CD4-positive, alpha-beta T cell (primary cell): Measurements from ENCODE around the gene ITPKA. TPM values are rescaled to one million over a fixed set of nuclear protein-coding genes. Genes with fewer than 3 reads are reported as not detected.

Source experiments
- ATAC-seq: fragments of 200-7000 bp; cut with Tn5 transposase; one replicate; pipeline ENCODE4 v1.10.0; 2022; ENCODE audit warnings: mild to moderate bottlenecking; ENCODE audit not compliant: poor library complexity
- CTCF ChIA-PET: fragments of 350-600 bp; sonication (Branson Sonifier 250); formaldehyde crosslinking; loops from one replicate; lab custom pipeline; 2021; ENCODE audit warnings: antibody characterized with exemption, inconsistent platforms; lab: Charles Lee
- POLR2A ChIA-PET: fragments of 350-600 bp; sonication (Branson Sonifier 250); formaldehyde crosslinking; loops from one replicate; lab custom pipeline; 2021; ENCODE audit warnings: antibody characterized with exemption, inconsistent platforms; lab: Charles Lee
- DNase-seq, 14 experiments: peaks; one replicate each; pipeline ENCODE4 v3.0.0-alpha.2; 2013 to 2020; ENCODE audit warnings: mixed read lengths in 2 of 14
- H3K27ac ChIP-seq, 2 donors: one replicate each; pipeline versions ENCODE4 v1.5.1 to v1.7.0; 2013; ENCODE audit warnings: low read length in 2 of 2, low read depth in 1 of 2, mild to moderate bottlenecking in 1 of 2
- H3K27me3 ChIP-seq, 2 experiments: 1 replicate in 1 of 2; 2 replicates in 1 of 2; pipeline versions ENCODE4 v1.6.1 to v1.7.0; 2013; ENCODE audit warnings: low read length in 2 of 2, control low read depth in 1 of 2, mild to moderate bottlenecking in 1 of 2, moderate library complexity in 1 of 2; ENCODE audit not compliant: insufficient read depth in 2 of 2, control insufficient read depth in 1 of 2
- H3K36me3 ChIP-seq: one replicate; pipeline ENCODE4 v1.6.1; 2013; ENCODE audit warnings: low read length, control low read depth; ENCODE audit not compliant: insufficient read depth
- H3K4me1 ChIP-seq: one replicate; pipeline ENCODE4 v1.6.1; 2013; ENCODE audit warnings: low read length, control low read depth; ENCODE audit not compliant: insufficient read depth
- H3K4me3 ChIP-seq: one replicate; pipeline ENCODE4 v1.5.1; 2013; ENCODE audit warnings: mild to moderate bottlenecking, low read length, moderate library complexity
- H3K9me3 ChIP-seq, 2 experiments: 1 replicate in 1 of 2; 2 replicates in 1 of 2; pipeline versions ENCODE4 v1.6.1 to v1.7.0; 2013; ENCODE audit warnings: low read length in 2 of 2, mild to moderate bottlenecking in 2 of 2, control low read depth in 1 of 2, moderate library complexity in 1 of 2; ENCODE audit not compliant: control insufficient read depth in 1 of 2, insufficient read depth in 1 of 2
- H3K27ac Mint-ChIP-seq: one replicate; pipeline ENCODE4 v1.8.0; 2020; ENCODE audit warnings: mixed read lengths
- H3K27me3 Mint-ChIP-seq: one replicate; pipeline ENCODE4 v1.8.0; 2021; ENCODE audit warnings: mixed read lengths
- H3K36me3 Mint-ChIP-seq: one replicate; pipeline ENCODE4 v1.8.0; 2021; ENCODE audit warnings: low read depth, mixed read lengths
- H3K4me1 Mint-ChIP-seq: one replicate; pipeline ENCODE4 v1.8.0; 2021; ENCODE audit warnings: low read depth, mixed read lengths
- H3K4me3 Mint-ChIP-seq: one replicate; pipeline ENCODE4 v1.8.0; 2020; ENCODE audit warnings: mild to moderate bottlenecking, mixed read lengths
- H3K9me3 Mint-ChIP-seq: one replicate; pipeline ENCODE4 v1.8.0; 2020; ENCODE audit warnings: mixed read lengths
- intact Hi-C, 2 experiments: fragments of 100-400 bp; cut with DNase I in 1 of 2; cut with micrococcal nuclease in 1 of 2; formaldehyde crosslinking; loops; one replicate each; pipeline versions ENCODE4 v1.15.1 to v1.9.0; 2023 to 2025; cut with DNase I, micrococcal nuclease
- total RNA-seq, 174 experiments: library from RNA in 2 of 174; stranded (reverse) in 2 of 174; gene quantifications; one replicate each; pipeline ENCODE4 v1.2.3 and lab custom pipeline; 2021 to 2026
- TF ChIP-seq, protein P1 (sequence below): fragments of 200-600 bp; IDR thresholded peaks from one replicate; pipeline ENCODE4 v1.8.0; 2022; ENCODE audit warnings: antibody characterized with exemption, mild to moderate bottlenecking

Gene ITPKA
- total RNA-seq, 2 experiments from 2014 or later = not detected

DNA sequence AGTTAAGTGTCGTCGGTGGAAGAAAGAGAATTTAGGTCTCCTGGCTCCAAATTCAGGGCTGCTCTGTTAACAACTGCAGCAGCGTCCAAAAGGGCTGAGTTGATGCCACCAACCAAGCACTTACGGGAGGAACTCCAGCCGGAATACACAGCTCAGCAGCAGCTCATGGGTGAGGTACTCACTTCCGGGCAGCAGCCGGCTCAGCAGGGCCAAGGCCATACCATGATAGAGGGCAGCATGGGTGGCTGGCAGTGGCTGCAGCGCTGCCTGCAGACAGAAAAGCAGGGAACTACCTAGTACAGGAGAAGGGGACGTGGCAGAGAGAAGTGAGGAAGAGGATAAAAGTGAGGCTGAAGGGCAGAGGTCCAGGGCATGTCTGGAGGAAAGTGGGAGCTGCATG lies 27.9 kb downstream of the ITPKA start:
- POLR2A ChIA-PET = no interaction called here
- no peaks in the 10 kb centered on the region for H3K4me1 ChIP-seq
- TF ChIP-seq, protein P1, sequence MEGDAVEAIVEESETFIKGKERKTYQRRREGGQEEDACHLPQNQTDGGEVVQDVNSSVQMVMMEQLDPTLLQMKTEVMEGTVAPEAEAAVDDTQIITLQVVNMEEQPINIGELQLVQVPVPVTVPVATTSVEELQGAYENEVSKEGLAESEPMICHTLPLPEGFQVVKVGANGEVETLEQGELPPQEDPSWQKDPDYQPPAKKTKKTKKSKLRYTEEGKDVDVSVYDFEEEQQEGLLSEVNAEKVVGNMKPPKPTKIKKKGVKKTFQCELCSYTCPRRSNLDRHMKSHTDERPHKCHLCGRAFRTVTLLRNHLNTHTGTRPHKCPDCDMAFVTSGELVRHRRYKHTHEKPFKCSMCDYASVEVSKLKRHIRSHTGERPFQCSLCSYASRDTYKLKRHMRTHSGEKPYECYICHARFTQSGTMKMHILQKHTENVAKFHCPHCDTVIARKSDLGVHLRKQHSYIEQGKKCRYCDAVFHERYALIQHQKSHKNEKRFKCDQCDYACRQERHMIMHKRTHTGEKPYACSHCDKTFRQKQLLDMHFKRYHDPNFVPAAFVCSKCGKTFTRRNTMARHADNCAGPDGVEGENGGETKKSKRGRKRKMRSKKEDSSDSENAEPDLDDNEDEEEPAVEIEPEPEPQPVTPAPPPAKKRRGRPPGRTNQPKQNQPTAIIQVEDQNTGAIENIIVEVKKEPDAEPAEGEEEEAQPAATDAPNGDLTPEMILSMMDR = no peak
- no peak overlapping the region for H3K4me3 Mint-ChIP-seq
- H3K9me3 Mint-ChIP-seq = no peaks in the 10 kb centered on the region
- CTCF ChIA-PET = no interaction called here
- intact Hi-C loops = no loop called here
- no peaks in the 10 kb centered on the region for H3K4me1 Mint-ChIP-seq
- no peak overlapping the region for H3K4me3 ChIP-seq
- H3K27ac ChIP-seq = no peak overlapping the region
- H3K36me3 ChIP-seq = peaks cover 5% of the 10 kb centered on the region
- H3K27me3 Mint-ChIP-seq = no peaks in the 10 kb centered on the region
- DNase-seq (no peak), ATAC-seq (no peak)
- no peaks in the 10 kb centered on the region for H3K27me3 ChIP-seq
- H3K9me3 ChIP-seq = no peaks in the 10 kb centered on the region
- peaks cover 28% of the 10 kb centered on the region for H3K36me3 Mint-ChIP-seq
- no peak overlapping the region for H3K27ac Mint-ChIP-seq

DNA sequence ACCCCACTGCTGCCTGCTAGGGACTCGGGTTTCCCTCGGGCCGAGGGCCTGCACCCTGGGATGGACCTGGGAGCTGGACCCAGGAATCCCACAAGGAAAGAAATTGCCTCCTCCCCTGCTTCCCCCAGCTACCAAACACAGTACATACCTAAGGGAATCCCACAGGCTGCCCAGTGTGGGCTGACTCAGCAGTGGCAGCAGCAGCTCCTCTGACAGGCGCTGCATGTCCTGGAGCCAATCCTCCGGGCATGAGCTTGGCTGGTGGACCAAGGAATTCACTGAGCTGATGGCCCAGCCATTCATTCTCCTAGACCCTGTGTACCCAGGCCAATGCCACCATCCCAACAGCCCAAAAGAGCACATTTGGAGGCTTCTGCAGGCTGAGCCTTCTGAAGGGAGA lies 29.4 kb downstream of the ITPKA start:
- ChIA-PET CTCF (no interaction called here), POLR2A (no interaction called here)
- Histone ChIP-seq H3K36me3 (peaks cover 17% of the 10 kb centered on the region), H3K4me1 (no peaks in the 10 kb centered on the region), H3K27ac (no peak overlapping the region), H3K27me3 (no peaks in the 10 kb centered on the region), H3K4me3 (no peak overlapping the region), H3K9me3 (no peaks in the 10 kb centered on the region)
- Mint-ChIP-seq H3K27me3 (no peaks in the 10 kb centered on the region), H3K4me3 (no peak overlapping the region), H3K27ac (no peak overlapping the region), H3K4me1 (no peaks in the 10 kb centered on the region), H3K9me3 (no peaks in the 10 kb centered on the region), H3K36me3 (peaks cover 43% of the 10 kb centered on the region)
- TF ChIP-seq, protein P1 = no peak
- no peak for ATAC-seq
- intact Hi-C loops = no loop called here
- DNase-seq = no peak

DNA sequence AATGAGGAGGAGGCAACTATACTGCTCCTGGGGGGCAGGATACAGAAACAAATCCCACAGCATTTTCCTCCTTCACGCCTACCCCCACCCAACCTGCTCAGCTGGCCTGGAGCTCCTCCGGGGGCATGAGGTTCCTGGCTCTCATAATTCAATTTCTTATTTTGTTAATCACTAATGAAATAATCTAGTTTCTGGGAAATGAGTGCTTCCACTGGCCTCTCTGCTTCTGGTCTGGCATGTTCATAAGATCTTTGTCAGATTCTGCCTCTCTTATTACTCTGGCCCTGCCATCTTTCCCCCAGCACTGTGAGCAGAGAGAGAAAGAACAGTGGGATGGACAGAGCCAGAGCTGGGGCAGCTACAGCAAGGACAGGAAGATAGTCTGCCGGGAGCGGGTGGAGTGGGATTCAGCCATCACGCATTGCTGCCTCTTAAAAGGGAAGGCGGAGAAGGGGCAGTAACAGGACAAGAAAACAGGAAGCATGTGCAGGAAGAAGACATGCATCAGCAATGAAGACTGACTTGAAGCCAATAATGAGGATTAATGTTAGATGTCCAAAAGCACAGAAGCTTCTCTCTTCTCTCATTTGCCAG lies 36.8 kb downstream of the ITPKA start:
- no peaks in the 10 kb centered on the region for H3K27me3 ChIP-seq
- Mint-ChIP-seq H3K27me3 (no peaks in the 10 kb centered on the region), H3K4me3 (no peak overlapping the region), H3K36me3 (peaks cover 72% of the 10 kb centered on the region), H3K27ac (no peak overlapping the region), H3K9me3 (no peaks in the 10 kb centered on the region), H3K4me1 (no peaks in the 10 kb centered on the region)
- intact Hi-C loops = no loop called here
- POLR2A ChIA-PET = interaction anchor here (0.5 kb wide), 1 partner anchor 1623 kb away, joined by 3 read pairs; no protein-coding TSS in a partner anchor
- no peak overlapping the region for H3K27ac ChIP-seq
- no peaks in the 10 kb centered on the region for H3K9me3 ChIP-seq
- H3K4me1 ChIP-seq = peaks cover 2% of the 10 kb centered on the region
- DNase-seq (no peak), ATAC-seq (no peak)
- CTCF ChIA-PET = no interaction called here
- peaks cover 69% of the 10 kb centered on the region for H3K36me3 ChIP-seq
- H3K4me3 ChIP-seq = no peak overlapping the region
- TF ChIP-seq, protein P1 = no peak
